Left ventricle myocardium inferior (tissue), 1 donor: ENCODE data around the gene ART1. TPM values are rescaled to one million over a fixed set of nuclear protein-coding genes. Genes with fewer than 3 reads are reported as not detected.
"Not testable (repeated sequence)": the region's sequence is repeated elsewhere in the genome, so short reads cannot be mapped to it uniquely, and the experiment has no call there.

ENCODE experiments used
- DNase-seq: peaks from one replicate; pipeline ENCODE4 v3.0.0-alpha.2; 2020
- H3K27ac ChIP-seq: fragments of 200-600 bp; replicated peaks from 2 replicates; pipeline ENCODE4 v1.8.0; 2021
- H3K27me3 ChIP-seq: fragments of 200-600 bp; 2 replicates; pipeline ENCODE4 v1.8.0; 2021; ENCODE audit warnings: low read depth
- H3K36me3 ChIP-seq: fragments of 200-600 bp; 2 replicates; pipeline ENCODE4 v1.8.0; 2021
- H3K4me1 ChIP-seq: fragments of 200-600 bp; 2 replicates; pipeline ENCODE4 v1.8.0; 2021
- H3K4me3 ChIP-seq: fragments of 200-600 bp; 2 replicates; pipeline ENCODE4 v1.8.0; 2021; ENCODE audit warnings: mild to moderate bottlenecking, moderate library complexity
- H3K9me3 ChIP-seq: fragments of 200-600 bp; replicated peaks from 2 replicates; pipeline ENCODE4 v1.8.0; 2021
- CTCF ChIP-seq: fragments of 200-600 bp; IDR thresholded peaks from 2 replicates; pipeline ENCODE4 v1.8.0; 2021; ENCODE audit warnings: antibody characterized with exemption, mild to moderate bottlenecking, borderline replicate concordance
- intact Hi-C: fragments of 100-400 bp; cut with micrococcal nuclease; formaldehyde crosslinking; loops from one replicate; pipeline ENCODE4 v1.11.0; 2022
- long read RNA-seq: library from polyadenylated mRNA; unstranded; transcript quantifications from one replicate; pipeline ENCODE4 v2.0.0, GENCODE V29; 2021
- total RNA-seq: library from RNA; stranded (reverse); fragmentation: NEBNext Ultra II Directional; extraction: Animal tissue kit (Norgen Biotek cat#: 25700); gene quantifications from one replicate; pipeline ENCODE4 v1.2.1, GENCODE V29; 2021
- donor health status: DM: no; HTN: yes; CAD: no; lungs with severe emphysema.

ART1 gene
- total RNA-seq, result 0.58 TPM
- long read RNA-seq, partial matches to known transcripts, result 1 of 3 reads
- long read RNA-seq, other reads (novel, unspliced or antisense), result 2 of 3 reads

GRCh38 chr11:3644817-3645235 lies at the start of gene ART1:
TSS of gene ART1 (plus strand) at chr11:3645128. CDS start at chr11:3659214, 14,086 bp downstream.
- Histone ChIP-seq H3K9me3 (no peaks in the 10 kb centered on the region), H3K27me3 (peaks cover 9% of the 10 kb centered on the region), H3K36me3 (no peaks in the 10 kb centered on the region), H3K4me1 (peaks cover 39% of the 10 kb centered on the region), H3K27ac (peak within 1 kb of the TSS; percentile 92), H3K4me3 (peak within 1 kb of the TSS; percentile 42)
- intact Hi-C loops, result no loop called here
- DNase-seq, result peak; percentile 56
- TF ChIP-seq CTCF, result peak; percentile 42

- H3K27me3 ChIP-seq, H3K27ac ChIP-seq, intact Hi-C loops, H3K9me3 ChIP-seq, DNase-seq, H3K4me3 ChIP-seq, H3K4me1 ChIP-seq, H3K36me3 ChIP-seq: not testable (repeated sequence)
Measured at GRCh38 chr11:3597743-3598142, 47.2 kb upstream of the ART1 start.

GRCh38 chr11:3600201-3600600 lies 44.7 kb upstream of the ART1 start:
- H3K4me1 ChIP-seq, H3K9me3 ChIP-seq, H3K4me3 ChIP-seq, H3K36me3 ChIP-seq, H3K27ac ChIP-seq, DNase-seq, intact Hi-C loops, H3K27me3 ChIP-seq: not testable (repeated sequence)

GRCh38 chr11:3604167-3604566 lies 40.8 kb upstream of the ART1 start:
- intact Hi-C loops, result no loop called here
- Histone ChIP-seq H3K27ac (peak overlapping the region; percentile 56), H3K36me3 (no peaks in the 10 kb centered on the region), H3K4me1 (peaks cover 9% of the 10 kb centered on the region), H3K4me3 (no peak overlapping the region), H3K9me3 (no peaks in the 10 kb centered on the region), H3K27me3 (no peaks in the 10 kb centered on the region)
- no peak for TF ChIP-seq CTCF
- no peak for DNase-seq

- TF ChIP-seq CTCF, result no peak
- Histone ChIP-seq H3K9me3 (no peaks in the 10 kb centered on the region), H3K27ac (peak overlapping the region; percentile 56), H3K36me3 (no peaks in the 10 kb centered on the region), H3K4me1 (peaks cover 9% of the 10 kb centered on the region), H3K27me3 (no peaks in the 10 kb centered on the region), H3K4me3 (no peak overlapping the region)
- intact Hi-C loops, result no loop called here
- no peak for DNase-seq
Measured at GRCh38 chr11:3605283-3605662, 39.7 kb upstream of the ART1 start.

GRCh38 chr11:3605771-3606203 lies 39.1 kb upstream of the ART1 start:
- H3K27ac ChIP-seq, result peak overlapping the region; percentile 56
- H3K9me3 ChIP-seq, result no peaks in the 10 kb centered on the region
- TF ChIP-seq CTCF, result no peak
- DNase-seq, result no peak
- H3K4me3 ChIP-seq, result no peak overlapping the region
- H3K4me1 ChIP-seq, result peaks cover 9% of the 10 kb centered on the region
- no peaks in the 10 kb centered on the region for H3K27me3 ChIP-seq
- no peaks in the 10 kb centered on the region for H3K36me3 ChIP-seq
- intact Hi-C loops, result no loop called here
